Activated CD8-positive, alpha-beta memory T cell treated with anti-CD3 and anti-CD28 coated beads, Interleukin-2, amount 50 U/mL, for 24 hours (primary cell): ENCODE data around the gene ZNF385D.
"Not testable (repeated sequence)": the region's sequence is repeated elsewhere in the genome, so short reads cannot be mapped to it uniquely, and the experiment has no call there.

Experiments
- DNase-seq: peaks from one replicate; pipeline ENCODE4 v3.0.0-alpha.2; 2020; ENCODE audit errors: extremely low read depth

ZNF385D gene

GRCh38 chr3:21390136-21390535 lies 360.9 kb downstream of the ZNF385D start:
- DNase-seq, result no peak

DNA sequence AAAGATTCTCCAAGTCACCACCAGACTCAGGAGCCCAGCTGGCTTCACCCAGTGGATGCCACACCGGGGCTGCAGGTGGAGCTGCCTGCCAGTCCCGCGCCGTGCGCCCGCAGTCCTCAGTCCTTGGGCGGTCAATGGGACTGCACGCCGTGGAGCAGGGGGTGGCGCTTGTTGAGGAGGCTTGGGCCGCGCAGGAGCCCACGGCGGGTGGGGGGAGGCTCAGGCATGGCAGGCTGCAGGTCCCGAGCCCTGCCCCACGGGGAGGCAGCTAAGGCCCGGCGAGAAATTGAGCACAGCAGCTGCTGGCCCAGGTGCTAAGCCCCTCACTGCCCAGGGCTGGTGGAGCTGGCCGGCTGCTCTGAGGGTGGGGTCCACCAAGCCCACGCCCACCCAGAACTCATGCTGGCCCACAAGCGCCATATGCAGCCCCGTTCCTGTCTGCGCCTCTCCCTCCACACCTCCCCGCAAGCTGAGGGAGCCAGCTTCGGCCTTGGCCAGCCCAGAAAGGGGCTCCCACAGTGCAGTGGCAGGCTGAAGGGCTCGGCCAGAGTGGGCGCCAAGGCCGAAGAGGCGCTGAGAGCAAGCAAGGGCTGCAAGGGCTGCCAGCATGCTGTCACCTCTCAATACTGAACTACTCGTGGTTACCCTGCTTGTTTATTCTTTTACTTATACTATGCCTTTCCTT lies 363.7 kb downstream of the ZNF385D start:
- not testable (repeated sequence) for DNase-seq

- DNase-seq, result not testable (repeated sequence)
Observed at GRCh38 chr3:21378036-21378435, 373.0 kb downstream of the ZNF385D start.

- no peak for DNase-seq
Observed at GRCh38 chr3:21377071-21377769, 373.8 kb downstream of the ZNF385D start.

GRCh38 chr3:21372316-21372715 lies 378.7 kb downstream of the ZNF385D start:
- DNase-seq, result no peak
